Glutamatergic neuron (in vitro differentiated cells): ENCODE data around the gene DPEP1. TPM values are rescaled to one million over a fixed set of nuclear protein-coding genes. Genes with fewer than 3 reads are reported as not detected.

ENCODE experiments used
- DNase-seq: peaks from one replicate; pipeline ENCODE4 v3.0.0; 2022
- H3K27ac Mint-ChIP-seq: one replicate; pipeline ENCODE4 v1.8.0; 2020; ENCODE audit warnings: mild to moderate bottlenecking, mixed read lengths, inconsistent platforms; ENCODE audit not compliant: unreplicated experiment
- H3K27me3 Mint-ChIP-seq: one replicate; pipeline ENCODE4 v1.8.0; 2020; ENCODE audit warnings: mild to moderate bottlenecking, moderate library complexity, mixed read lengths, inconsistent platforms; ENCODE audit not compliant: unreplicated experiment
- H3K36me3 Mint-ChIP-seq: one replicate; pipeline ENCODE4 v1.8.0; 2020; ENCODE audit warnings: mild to moderate bottlenecking, mixed read lengths, inconsistent platforms; ENCODE audit not compliant: unreplicated experiment
- H3K4me1 Mint-ChIP-seq: one replicate; pipeline ENCODE4 v1.8.0; 2020; ENCODE audit warnings: mild to moderate bottlenecking, low read depth, mixed read lengths, inconsistent platforms; ENCODE audit not compliant: unreplicated experiment
- H3K4me3 Mint-ChIP-seq: one replicate; pipeline ENCODE4 v1.8.0; 2020; ENCODE audit warnings: mild to moderate bottlenecking, mixed read lengths, inconsistent platforms; ENCODE audit not compliant: unreplicated experiment
- H3K9me3 Mint-ChIP-seq: one replicate; pipeline ENCODE4 v1.8.0; 2020; ENCODE audit warnings: mild to moderate bottlenecking, moderate library complexity, mixed read lengths, inconsistent platforms; ENCODE audit not compliant: unreplicated experiment
- total RNA-seq: library from RNA; stranded (reverse); fragmentation: NEBNext Ultra II Directional; extraction: Animal tissue kit (Norgen Biotek cat#: 25700); gene quantifications from one replicate; pipeline ENCODE4 v1.2.1, GENCODE V29; 2021; ENCODE audit not compliant: unreplicated experiment
- TF ChIP-seq, protein P1 (sequence below): fragments of 200-600 bp; sonication (generic); IDR thresholded peaks from one replicate; pipeline ENCODE4 v1.5.0; 2021; ENCODE audit not compliant: partially characterized antibody, unreplicated experiment

DPEP1 gene
- total RNA-seq, 1 donor from 2014 or later = 0.39 TPM

GRCh38 chr16:89638455-89638854 lies 25.0 kb downstream of the DPEP1 start:
- H3K4me3 Mint-ChIP-seq = no peak overlapping the region

GRCh38 chr16:89639385-89639784 lies 25.9 kb downstream of the DPEP1 start:
- H3K36me3 Mint-ChIP-seq = no peaks in the 10 kb centered on the region
- no peak overlapping the region for H3K27ac Mint-ChIP-seq
- peaks cover 8% of the 10 kb centered on the region for H3K27me3 Mint-ChIP-seq
- H3K9me3 Mint-ChIP-seq = peaks cover 5% of the 10 kb centered on the region
- peaks cover 7% of the 10 kb centered on the region for H3K4me1 Mint-ChIP-seq
- no peak overlapping the region for H3K4me3 Mint-ChIP-seq
- no peak for DNase-seq
- TF ChIP-seq, protein P1, sequence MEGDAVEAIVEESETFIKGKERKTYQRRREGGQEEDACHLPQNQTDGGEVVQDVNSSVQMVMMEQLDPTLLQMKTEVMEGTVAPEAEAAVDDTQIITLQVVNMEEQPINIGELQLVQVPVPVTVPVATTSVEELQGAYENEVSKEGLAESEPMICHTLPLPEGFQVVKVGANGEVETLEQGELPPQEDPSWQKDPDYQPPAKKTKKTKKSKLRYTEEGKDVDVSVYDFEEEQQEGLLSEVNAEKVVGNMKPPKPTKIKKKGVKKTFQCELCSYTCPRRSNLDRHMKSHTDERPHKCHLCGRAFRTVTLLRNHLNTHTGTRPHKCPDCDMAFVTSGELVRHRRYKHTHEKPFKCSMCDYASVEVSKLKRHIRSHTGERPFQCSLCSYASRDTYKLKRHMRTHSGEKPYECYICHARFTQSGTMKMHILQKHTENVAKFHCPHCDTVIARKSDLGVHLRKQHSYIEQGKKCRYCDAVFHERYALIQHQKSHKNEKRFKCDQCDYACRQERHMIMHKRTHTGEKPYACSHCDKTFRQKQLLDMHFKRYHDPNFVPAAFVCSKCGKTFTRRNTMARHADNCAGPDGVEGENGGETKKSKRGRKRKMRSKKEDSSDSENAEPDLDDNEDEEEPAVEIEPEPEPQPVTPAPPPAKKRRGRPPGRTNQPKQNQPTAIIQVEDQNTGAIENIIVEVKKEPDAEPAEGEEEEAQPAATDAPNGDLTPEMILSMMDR = no peak

More at GRCh38 chr16:89638455-89638854, 25.0 kb downstream of the DPEP1 start:
- TF ChIP-seq, protein P1 = no peak
- no peak overlapping the region for H3K27ac Mint-ChIP-seq
- H3K4me1 Mint-ChIP-seq = peaks cover 7% of the 10 kb centered on the region
- no peak for DNase-seq
- peaks cover 9% of the 10 kb centered on the region for H3K27me3 Mint-ChIP-seq
- no peaks in the 10 kb centered on the region for H3K36me3 Mint-ChIP-seq
- H3K9me3 Mint-ChIP-seq = peaks cover 5% of the 10 kb centered on the region

- peak overlapping the region; percentile 25 for H3K4me3 Mint-ChIP-seq
- H3K4me1 Mint-ChIP-seq = peaks cover 7% of the 10 kb centered on the region
- H3K27me3 Mint-ChIP-seq = peaks cover 8% of the 10 kb centered on the region
- DNase-seq = no peak
- H3K9me3 Mint-ChIP-seq = peaks cover 5% of the 10 kb centered on the region
- TF ChIP-seq, protein P1 = peak; percentile 7
- no peaks in the 10 kb centered on the region for H3K36me3 Mint-ChIP-seq
- H3K27ac Mint-ChIP-seq = no peak overlapping the region
These were observed 28.1 kb downstream of the DPEP1 start for GRCh38 chr16:89641458-89642119.

- TF ChIP-seq, protein P1 = no peak
- H3K9me3 Mint-ChIP-seq = peaks cover 5% of the 10 kb centered on the region
- peaks cover 7% of the 10 kb centered on the region for H3K4me1 Mint-ChIP-seq
- peaks cover 8% of the 10 kb centered on the region for H3K27me3 Mint-ChIP-seq
- no peaks in the 10 kb centered on the region for H3K36me3 Mint-ChIP-seq
- no peak for DNase-seq
- H3K4me3 Mint-ChIP-seq = no peak overlapping the region
- H3K27ac Mint-ChIP-seq = no peak overlapping the region
These were observed 29.1 kb downstream of the DPEP1 start for GRCh38 chr16:89642574-89642973.

GRCh38 chr16:89643769-89644300 lies 30.4 kb downstream of the DPEP1 start:
- no peaks in the 10 kb centered on the region for H3K36me3 Mint-ChIP-seq
- H3K4me1 Mint-ChIP-seq = peaks cover 7% of the 10 kb centered on the region
- no peak overlapping the region for H3K4me3 Mint-ChIP-seq
- H3K9me3 Mint-ChIP-seq = peaks cover 5% of the 10 kb centered on the region
- DNase-seq = no peak
- TF ChIP-seq, protein P1 = no peak
- H3K27ac Mint-ChIP-seq = no peak overlapping the region
- peaks cover 8% of the 10 kb centered on the region for H3K27me3 Mint-ChIP-seq
